Upper lobe of right lung (tissue), 1 donor: ENCODE measurements around the gene HHATL. TPM values are rescaled to one million over a fixed set of nuclear protein-coding genes. Genes with fewer than 3 reads are reported as not detected.

Source experiments
- ATAC-seq: fragments of 200-7000 bp; cut with Tn5 transposase; one replicate; pipeline ENCODE4 v1.9.1; 2020; ENCODE audit warnings: mild to moderate bottlenecking, moderate library complexity
- DNase-seq: peaks from one replicate; pipeline ENCODE4 v3.0.0-alpha.2; 2020
- H3K27ac ChIP-seq: fragments of 200-600 bp; one replicate; pipeline ENCODE4 v1.8.0; 2022
- H3K27me3 ChIP-seq: fragments of 200-600 bp; one replicate; pipeline ENCODE4 v1.8.0; 2022; ENCODE audit warnings: mild to moderate bottlenecking
- H3K36me3 ChIP-seq: fragments of 200-600 bp; one replicate; pipeline ENCODE4 v1.8.0; 2022
- H3K4me1 ChIP-seq: fragments of 200-600 bp; one replicate; pipeline ENCODE4 v1.8.0; 2022
- H3K4me3 ChIP-seq: fragments of 200-600 bp; one replicate; pipeline ENCODE4 v1.8.0; 2022; ENCODE audit warnings: mild to moderate bottlenecking
- H3K9me3 ChIP-seq: fragments of 200-600 bp; one replicate; pipeline ENCODE4 v1.8.0; 2022
- CTCF ChIP-seq: fragments of 200-600 bp; IDR thresholded peaks from one replicate; pipeline ENCODE4 v1.8.0; 2022; ENCODE audit warnings: antibody characterized with exemption
- intact Hi-C: fragments of 100-400 bp; cut with DNase I; formaldehyde crosslinking; loops from one replicate; pipeline ENCODE4 v1.11.0; 2022
- long read RNA-seq: library from polyadenylated mRNA; unstranded; transcript quantifications from one replicate; pipeline ENCODE4 v2.0.0, GENCODE V29; 2021
- total RNA-seq: library from RNA; stranded (reverse); fragmentation: NEBNext Ultra II Directional; extraction: Animal tissue kit (Norgen Biotek cat#: 25700); gene quantifications from one replicate; pipeline ENCODE4 v1.2.1, GENCODE V29; 2021
- donor health status: DM: no; HTN: yes; CAD: no; lungs with severe emphysema.

The HHATL gene
- total RNA-seq: not detected
- long read RNA-seq: 0 reads

- no peaks in the 10 kb centered on the region for H3K4me1 ChIP-seq
- intact Hi-C loops: no loop called here
- no peak within 1 kb of the TSS for H3K4me3 ChIP-seq
- no peaks in the 10 kb centered on the region for H3K27me3 ChIP-seq
- DNase-seq: peak; percentile 60
- no peak for TF ChIP-seq CTCF
- H3K9me3 ChIP-seq: no peaks in the 10 kb centered on the region
- ATAC-seq: no peak
- H3K27ac ChIP-seq: no peak within 1 kb of the TSS
- no peaks in the 10 kb centered on the region for H3K36me3 ChIP-seq
Observed at GRCh38 chr3:42702066-42702951, at the start of gene HHATL. Gene HHATL, minus strand, starts transcription at chr3:42702798. Its CDS starts 1,972 bp downstream, at chr3:42700826.

GRCh38 chr3:42751609-42752008 lies 49.0 kb upstream of the HHATL start:
- no peak overlapping the region for H3K27ac ChIP-seq
- no peak for DNase-seq
- intact Hi-C loops: no loop called here
- H3K27me3 ChIP-seq: no peaks in the 10 kb centered on the region
- no peak for TF ChIP-seq CTCF
- H3K4me1 ChIP-seq: peaks cover 3% of the 10 kb centered on the region
- H3K36me3 ChIP-seq: no peaks in the 10 kb centered on the region
- no peak overlapping the region for H3K4me3 ChIP-seq
- H3K9me3 ChIP-seq: no peaks in the 10 kb centered on the region
- ATAC-seq: peak; percentile 3

- no peak for ATAC-seq
- DNase-seq: no peak
- H3K27ac ChIP-seq: no peak overlapping the region
- H3K27me3 ChIP-seq: no peaks in the 10 kb centered on the region
- TF ChIP-seq CTCF: no peak
- no peak overlapping the region for H3K4me3 ChIP-seq
- H3K36me3 ChIP-seq: no peaks in the 10 kb centered on the region
- no peaks in the 10 kb centered on the region for H3K9me3 ChIP-seq
- intact Hi-C loops: no loop called here
- H3K4me1 ChIP-seq: peaks cover 11% of the 10 kb centered on the region
Observed at GRCh38 chr3:42750834-42751233, 48.2 kb upstream of the HHATL start.

- intact Hi-C loops: no loop called here
- Histone ChIP-seq H3K36me3 (no peaks in the 10 kb centered on the region), H3K4me1 (peaks cover 14% of the 10 kb centered on the region), H3K9me3 (no peaks in the 10 kb centered on the region), H3K27me3 (no peaks in the 10 kb centered on the region), H3K27ac (no peak overlapping the region), H3K4me3 (no peak overlapping the region)
- peak; percentile 45 for TF ChIP-seq CTCF
- ATAC-seq (peak; percentile 50), DNase-seq (no peak)
Observed at GRCh38 chr3:42749753-42750231, 47.2 kb upstream of the HHATL start.

- ATAC-seq: no peak
- Histone ChIP-seq H3K27ac (no peak overlapping the region), H3K9me3 (no peaks in the 10 kb centered on the region), H3K4me1 (peaks cover 14% of the 10 kb centered on the region), H3K36me3 (no peaks in the 10 kb centered on the region), H3K4me3 (no peak overlapping the region), H3K27me3 (no peaks in the 10 kb centered on the region)
- no peak for DNase-seq
- intact Hi-C loops: no loop called here
- no peak for TF ChIP-seq CTCF
Observed at GRCh38 chr3:42749025-42749752, 46.6 kb upstream of the HHATL start.
